Activated T-helper 9 cell treated with anti-CD3 and anti-CD28 coated beads, Interleukin-2, amount 50 U/mL, for 16 hours (primary cell): ENCODE results near the gene FAM107B.

ENCODE experiments used
- DNase-seq: peaks from one replicate; pipeline ENCODE4 v3.0.0-alpha.2; 2020; ENCODE audit warnings: low read depth

The FAM107B gene

DNA sequence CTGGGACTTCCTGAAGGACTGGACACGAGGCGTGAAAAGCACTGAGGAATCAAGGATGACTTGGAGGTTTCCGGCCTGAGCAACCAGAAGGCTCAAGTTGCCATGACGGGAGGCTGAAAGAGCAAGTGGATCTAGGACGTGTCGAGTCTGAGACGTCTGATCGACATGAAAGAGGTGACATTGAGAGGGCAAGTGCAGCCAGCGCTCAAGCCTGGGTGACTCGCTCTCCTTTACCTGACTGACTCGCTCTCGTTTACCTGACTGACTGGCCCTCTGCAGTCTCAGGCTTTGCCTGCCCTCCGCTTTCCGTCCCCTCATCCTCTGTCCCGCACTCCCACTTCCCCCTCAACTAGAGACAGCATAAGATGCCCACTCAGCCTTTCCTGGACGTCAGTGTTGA lies 241.4 kb downstream of the FAM107B start:
- DNase-seq = no peak

DNA sequence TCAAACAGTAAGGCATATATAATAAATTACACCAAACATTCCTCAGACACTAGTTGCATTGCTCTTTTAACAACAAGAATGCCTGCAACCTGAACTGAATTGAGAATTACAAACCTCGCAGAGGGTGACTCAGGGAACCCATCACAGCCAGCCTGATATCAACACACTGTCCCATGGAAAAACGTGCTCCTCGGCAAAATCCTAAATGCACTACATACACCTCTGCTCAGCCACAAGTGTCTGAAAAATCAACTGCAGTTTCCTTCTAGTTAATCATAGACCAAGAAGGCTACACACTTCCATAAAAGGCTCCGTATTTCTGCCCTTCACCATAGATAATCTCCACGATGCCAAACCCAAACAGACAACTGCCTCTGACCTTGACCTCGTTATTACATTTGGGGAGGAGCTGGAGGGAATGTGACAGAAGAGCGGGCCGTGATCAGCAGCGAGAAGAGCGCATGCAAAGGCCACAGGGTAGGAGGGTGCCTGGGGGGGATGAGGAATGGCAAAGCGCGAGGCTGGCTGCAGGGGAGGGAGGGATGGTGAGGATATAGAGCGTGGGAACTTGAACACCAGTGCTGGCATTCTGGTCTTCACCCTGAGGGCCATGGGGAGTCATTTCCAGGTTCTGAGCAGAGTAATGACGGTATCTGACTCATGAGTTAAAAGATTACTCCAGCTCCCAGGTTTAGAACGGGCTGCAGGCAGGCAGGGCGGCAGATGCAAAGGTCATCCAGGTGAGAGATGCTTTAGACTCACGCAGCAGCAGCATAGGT lies 242.0 kb downstream of the FAM107B start:
- no peak for DNase-seq

DNA sequence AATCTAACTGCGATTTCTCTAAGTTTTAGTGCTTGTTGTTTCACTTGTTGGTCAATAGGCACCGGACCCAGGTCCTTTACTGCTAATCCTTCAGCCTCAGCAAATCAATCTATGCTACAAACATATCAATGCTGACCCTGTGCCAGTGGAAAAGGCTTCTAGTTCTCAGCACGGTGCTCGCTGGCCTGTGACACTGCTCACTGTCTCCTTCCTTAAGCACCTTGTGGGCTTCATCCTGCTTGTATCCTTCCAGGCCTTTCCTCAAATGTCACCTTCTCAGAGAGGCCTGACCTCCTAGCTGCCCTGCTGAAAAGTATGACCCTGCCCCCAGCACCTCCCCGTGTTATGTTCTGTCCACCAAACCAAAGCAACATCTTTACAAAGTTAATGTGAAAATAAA lies 242.7 kb downstream of the FAM107B start:
- no peak for DNase-seq

DNA sequence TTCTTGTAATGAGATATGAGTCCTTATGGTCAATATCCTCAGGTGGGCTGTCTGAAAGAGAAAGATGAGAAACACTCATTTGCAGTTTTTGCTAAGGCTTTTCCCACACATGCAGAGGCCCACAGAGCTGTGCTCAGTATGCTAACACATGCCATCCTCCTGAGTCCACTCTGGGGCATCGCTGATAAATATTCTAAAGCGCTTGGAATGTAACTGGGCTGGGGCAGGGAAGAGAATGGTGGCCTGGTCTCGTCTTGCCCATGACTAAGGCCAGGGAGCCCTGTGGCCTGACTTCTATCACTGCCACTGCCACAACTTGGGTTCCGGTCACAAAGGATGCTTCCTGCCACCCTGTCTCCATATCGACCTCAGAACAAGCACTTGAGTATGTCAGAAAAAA lies 244.2 kb downstream of the FAM107B start:
- DNase-seq = no peak

DNA sequence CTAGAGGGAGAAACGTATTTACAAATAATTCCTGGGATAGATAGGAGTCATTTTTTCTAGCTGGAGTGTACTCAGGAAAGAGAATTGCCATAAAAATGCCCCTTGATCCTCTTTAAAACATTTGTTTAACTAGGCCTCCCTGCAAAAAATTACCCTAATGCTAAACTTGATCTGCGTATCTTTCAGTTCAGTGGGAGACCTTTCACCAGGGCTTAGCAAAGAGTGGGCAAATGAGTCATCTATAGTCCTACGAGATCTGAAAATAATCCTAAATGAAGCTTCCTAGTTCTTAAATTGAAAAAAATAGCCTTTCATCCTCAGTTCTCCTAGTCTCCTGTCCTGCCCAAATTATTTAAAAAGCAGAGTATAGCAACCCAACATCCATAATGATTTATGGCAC lies 245.3 kb downstream of the FAM107B start:
- no peak for DNase-seq

DNA sequence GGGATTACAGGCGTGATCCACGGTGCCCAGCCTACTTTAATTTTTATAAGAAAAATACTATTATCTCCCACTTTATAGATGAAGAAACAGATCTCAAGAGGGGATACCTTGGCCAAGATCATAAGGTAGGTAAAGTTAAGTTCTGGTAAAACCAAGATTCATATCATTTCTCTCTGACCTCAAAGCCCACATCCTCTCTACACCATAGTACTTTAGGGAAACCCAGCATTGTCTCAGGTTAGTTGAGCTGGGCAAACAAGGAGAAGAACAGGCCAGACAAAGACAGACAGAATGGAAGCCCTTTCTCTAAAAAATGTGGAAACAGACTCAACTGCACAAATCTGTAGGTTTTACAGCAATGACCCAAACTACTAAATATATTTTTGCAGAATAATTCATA lies 246.2 kb downstream of the FAM107B start:
- DNase-seq = no peak

DNA sequence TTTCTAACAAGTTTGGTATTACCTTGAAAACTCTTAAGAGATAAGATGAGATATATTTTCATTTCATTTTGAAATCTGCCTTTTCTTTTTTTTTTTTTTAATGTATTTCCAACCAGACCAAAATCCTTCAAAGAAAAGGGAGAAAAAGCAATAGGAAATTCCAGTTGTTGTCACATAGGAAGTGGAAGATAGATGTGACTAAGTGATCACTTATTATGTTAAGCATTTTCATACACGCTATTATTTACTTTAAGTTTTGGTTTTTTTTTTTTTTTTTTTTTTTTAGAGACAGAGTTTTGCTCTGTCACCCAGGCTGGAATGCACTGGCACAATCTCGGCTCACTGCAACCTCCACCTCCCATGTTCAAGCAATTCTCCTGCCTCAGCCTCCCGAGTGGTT lies 246.8 kb downstream of the FAM107B start:
- no peak for DNase-seq

DNA sequence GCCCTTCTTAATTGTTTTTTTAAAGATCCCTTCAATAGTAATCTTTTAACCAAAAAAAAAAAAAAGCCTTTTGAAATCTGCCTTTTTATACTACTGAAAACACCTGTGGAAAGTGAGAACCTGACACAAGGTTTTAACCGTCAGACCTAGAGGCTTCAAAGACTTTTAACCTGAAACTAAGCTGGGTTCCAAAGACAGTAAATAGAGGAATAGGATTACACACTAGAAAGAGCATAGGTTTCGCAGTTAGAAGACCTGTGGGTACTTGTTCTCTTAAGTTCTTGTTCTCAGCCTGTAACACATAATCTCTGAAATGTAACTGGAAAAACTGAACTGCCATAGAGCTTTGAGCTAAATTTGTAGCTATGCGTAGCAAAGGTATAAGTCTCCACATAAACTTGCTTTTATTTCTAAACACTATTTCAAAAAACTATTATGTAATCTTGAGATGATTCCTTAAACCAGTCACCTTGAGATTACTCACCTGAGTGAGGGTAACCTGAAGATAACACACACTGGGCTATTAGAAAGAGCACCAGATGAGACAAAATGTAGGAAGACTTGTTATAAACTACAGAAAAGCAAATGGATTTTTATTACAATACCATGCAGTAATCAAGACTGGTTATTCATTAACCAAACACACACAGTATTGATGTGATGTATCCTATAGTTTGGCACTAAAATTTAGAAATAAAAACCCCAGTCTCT lies 247.4 kb downstream of the FAM107B start:
- DNase-seq = no peak

DNA sequence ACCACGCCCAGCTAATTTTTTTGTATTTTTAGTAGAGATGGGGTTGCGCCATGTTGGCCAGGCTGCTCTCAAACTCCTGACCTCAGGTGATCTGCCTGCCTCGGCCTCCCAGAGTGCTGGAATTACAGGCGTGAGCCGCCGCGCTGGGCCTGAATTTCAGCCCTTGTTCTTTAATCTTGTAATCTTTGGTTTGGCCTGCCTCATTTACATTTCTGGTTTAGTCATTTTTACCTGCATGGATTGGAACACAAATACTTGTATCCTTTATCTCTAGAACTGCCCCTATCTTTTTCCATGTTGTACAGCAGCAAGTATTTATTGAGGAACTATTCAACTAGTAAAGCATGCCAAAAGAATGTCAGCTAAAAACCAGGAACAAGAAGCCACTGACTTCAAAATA lies 248.4 kb downstream of the FAM107B start:
- DNase-seq = no peak

DNA sequence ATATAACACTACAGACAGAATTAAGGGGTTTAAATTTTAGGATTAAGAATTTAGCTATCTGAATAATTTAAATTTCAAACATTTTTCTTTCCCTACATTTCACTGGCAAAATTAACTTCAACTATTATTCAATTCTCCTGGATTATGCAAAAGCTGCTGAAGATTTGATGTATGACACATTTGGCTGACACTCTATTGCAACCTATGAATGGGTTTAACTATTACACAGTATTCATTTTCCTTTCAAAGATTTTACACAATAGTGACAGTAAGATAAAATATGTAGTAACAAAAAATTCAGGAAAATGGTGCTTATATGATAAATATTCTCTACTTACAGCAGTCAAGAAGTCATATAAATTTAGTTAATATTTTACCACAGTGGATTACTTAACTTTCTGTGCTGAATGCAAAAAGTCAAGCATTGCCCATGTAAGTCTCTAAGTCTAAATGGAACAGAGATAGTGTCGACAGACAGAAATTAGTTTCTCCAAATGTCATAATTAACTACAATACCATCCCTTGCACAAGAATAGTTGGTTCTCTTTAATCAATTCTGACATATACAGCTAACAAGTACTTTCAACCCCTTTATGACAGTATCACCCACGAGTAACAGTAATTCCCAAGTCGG lies 249.9 kb downstream of the FAM107B start:
- no peak for DNase-seq

DNA sequence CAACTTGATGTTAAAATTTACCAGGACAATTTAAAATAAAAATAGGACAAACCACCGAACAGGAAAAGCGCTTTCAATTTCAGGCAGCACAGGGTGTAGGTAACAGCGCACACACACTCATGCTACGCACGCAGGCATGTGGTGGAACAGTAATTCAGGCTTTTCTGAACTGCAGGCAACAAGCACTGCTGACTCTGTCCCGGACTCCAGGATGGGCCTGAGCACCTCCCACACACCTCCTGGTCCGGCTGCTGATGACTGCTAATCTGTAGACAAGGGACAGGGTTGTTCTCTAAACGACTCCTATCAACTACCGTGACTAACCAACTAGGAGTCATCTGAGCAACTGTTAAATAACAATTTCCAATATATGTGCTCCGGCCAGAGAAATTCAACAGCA lies 251.4 kb downstream of the FAM107B start:
- no peak for DNase-seq

DNA sequence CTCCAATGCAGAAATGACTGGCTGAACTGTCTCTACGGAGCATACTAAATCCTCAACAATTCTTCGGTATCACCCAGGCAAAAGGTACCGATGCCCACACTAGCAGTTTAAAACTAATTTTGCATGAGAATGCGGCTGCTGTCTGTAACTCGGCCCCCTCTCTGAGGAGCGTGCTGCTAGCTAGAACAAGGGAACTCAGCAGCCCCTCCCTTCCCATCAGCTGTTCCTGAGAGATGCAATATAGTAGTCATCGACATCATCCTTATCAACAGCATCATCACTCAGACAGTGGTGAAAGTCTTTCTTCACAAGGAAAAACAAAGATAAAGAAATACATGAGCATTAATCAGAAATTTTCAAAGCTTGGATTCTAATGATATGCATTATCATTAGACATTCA lies 254.9 kb downstream of the FAM107B start:
- no peak for DNase-seq

DNA sequence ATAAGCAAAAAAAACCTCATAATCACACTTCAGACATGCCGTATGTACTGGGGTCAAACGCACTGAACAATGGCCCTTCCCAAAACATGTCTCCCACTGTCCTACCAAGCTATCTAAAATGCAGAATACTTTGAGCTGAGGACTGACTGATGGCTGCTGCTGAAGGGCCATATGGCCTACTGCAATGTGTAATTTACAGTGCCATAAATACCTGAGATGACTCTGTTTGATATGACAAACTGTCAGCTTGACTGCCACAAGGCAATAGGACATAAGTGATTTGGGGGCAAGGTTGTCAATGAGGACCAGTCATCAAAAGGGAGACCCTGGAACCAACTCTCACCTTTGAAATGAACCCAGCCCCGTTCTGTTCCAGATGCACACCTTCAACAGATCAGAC lies 256.5 kb downstream of the FAM107B start:
- DNase-seq = no peak

DNA sequence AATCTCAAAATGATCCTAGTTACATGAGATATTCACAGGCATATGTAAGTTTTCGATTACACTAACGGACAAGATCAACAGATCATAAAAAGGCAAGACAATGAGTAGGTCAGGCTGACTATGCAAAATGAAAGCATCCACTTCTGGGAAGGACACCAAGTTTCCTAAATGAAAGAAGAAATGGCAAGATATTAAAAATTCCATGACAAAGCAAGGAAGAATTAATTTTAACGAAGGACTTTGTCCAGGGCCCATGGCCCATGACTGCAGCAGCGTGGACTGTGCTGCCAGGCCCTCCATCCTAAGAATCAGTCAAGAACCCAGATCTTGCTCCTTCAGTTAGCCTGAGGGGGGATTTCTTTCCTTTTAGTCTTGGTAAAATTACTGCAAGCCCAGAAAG lies 261.6 kb downstream of the FAM107B start:
- no peak for DNase-seq

DNA sequence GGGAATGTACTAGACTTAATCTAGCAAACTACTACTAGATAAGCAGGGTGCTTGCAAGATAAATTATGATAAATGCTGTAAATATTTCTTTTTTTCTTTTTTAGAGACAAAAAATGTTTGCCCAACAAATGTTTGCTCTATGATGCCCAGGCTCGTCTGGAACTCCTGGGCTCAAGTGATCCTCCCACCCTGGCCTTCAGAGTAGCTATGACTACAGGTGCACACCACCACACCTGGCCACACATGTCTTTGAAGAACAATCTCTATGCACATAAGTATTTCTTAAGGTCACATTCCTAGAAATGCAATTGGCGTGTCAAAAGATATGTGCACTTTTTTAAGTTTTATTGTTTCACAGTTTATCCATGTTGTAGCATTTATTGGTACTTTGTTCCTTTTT lies 264.4 kb downstream of the FAM107B start:
- DNase-seq = no peak

DNA sequence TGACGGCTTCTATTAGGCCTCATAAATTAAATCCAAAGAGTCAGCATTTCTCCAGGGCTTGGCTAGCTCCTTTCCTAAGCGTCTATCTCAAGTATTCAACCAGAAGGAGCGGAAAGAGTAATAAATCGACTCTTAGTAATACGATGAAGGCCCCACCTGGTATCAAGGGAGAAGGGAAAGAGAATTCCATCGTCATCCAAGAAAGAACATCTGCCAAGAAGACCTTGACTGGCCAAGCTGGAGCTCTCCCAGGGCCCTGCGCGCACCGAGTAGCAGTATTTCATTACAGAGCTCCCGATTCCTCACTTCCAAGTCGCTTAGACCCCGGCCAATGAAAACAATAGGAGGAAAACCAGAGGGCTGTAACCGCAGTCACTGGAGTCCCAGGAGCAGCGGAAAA lies 266.0 kb downstream of the FAM107B start:
- no peak for DNase-seq

DNA sequence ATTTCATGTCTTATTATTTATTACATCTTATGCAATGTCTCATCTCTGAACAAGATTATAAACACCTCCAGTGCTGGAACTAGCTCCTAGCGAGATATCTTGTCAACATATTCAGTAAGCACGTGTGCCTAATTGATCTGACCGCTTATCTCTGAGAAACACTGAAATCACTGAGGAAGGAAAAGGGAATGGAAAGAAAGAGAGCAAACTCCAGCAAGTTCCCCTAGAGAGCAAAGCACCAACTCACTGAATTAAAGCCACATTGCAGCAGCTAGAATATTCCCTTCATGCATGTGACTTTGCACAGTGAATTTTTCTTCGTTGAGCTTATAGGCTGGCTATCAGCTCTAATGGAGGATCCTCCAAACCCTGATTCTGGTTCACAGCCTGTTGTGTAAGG lies 266.9 kb downstream of the FAM107B start:
- no peak for DNase-seq

DNA sequence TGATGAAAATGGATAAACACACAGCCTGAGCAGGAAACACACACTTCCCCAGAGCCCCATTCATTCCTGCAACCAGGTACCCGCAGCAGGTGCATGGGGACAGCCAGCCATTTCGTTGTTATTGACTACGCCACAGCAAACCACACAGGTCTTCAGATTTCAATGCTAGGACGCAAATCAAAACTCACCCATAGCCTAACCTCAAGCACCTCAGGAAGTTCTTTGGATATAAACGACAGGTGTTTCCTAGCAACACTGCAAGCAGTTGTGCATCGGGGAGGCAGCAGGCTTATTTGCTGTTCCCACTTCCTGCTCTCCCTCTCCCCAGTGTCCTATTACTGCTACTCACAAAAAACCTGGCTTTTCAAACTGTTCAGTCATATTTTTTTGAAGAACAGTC lies 267.5 kb downstream of the FAM107B start:
- no peak for DNase-seq

DNA sequence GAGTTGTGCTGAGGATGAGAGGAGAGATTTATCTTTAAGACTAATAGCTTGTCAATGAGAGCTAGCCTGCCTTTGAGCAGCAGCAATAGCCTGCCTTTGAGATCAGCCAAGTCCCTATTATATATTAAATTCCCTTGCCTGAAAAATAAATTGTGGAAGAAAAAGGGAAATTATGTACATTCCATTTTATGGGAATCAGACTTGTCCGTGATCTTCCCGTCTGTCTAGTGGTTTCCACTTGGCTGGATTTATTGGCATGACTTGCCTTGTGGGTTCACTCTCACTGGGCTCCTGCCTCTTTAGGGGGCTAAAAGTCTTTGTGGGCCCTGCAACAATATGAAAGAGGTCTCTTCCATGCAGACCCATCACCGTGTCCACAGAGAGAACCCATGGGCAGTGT lies 272.3 kb downstream of the FAM107B start:
- DNase-seq = no peak

DNA sequence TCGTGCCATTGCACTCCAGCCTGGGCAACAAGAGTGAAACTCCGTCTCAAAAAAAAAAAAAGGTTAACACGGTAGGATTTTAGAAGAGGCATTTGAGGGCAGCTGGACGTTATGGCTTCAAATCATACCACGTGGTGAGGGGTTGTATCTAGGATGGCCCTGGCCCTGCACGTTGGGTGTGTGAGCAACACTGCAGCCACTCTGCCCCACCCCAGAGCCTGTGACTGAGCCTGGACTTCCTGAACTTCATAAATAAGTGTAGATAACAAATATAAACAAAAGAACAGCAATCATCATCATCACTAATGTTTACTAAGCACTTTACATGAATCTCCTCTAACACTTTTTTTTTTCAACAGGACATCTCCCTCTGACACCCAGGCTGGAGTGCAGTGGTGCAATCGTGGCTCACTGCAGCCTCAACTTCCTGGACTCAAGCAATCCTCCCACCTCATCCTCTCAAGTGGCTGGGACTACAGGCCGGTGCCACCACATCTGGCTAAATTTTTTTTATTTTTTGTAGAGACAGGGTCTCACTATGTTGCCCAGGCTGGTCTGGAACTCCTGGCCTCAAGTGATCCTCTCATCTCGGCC lies 274.4 kb downstream of the FAM107B start:
- no peak for DNase-seq

DNA sequence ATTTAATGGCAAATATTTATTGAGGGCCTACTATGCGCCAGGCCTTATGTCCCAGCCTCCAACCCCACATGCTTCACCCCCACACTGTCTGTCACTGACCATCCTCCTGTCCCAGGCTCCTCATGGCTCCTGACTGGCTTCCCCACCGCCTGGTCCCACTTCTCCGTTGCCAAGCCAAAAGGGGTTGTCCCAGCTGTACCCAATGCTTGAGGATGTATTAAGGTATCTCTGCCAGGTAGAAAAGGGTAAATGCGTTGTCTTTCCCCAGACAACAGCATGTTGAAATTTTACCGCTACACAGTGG lies 275.1 kb downstream of the FAM107B start:
- no peak for DNase-seq

DNA sequence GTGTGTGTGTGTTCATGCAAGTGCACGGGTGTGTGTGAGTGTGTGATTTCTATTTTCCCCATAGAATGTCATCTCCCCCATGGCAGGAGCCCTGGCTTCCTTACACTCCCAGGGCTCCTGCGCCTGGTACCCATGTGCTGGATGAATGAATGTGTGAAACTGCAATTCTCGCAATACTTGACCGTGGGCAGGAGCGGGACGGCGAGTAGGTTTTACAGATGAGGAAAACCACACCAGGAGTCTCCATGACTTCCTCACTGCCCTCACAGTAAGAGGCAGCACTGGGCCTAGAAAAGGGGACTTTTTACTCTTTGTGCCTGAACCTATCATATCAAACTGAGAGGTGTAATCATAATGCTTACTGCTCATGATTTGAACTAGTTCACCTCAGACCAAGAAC lies 276.4 kb downstream of the FAM107B start:
- no peak for DNase-seq

DNA sequence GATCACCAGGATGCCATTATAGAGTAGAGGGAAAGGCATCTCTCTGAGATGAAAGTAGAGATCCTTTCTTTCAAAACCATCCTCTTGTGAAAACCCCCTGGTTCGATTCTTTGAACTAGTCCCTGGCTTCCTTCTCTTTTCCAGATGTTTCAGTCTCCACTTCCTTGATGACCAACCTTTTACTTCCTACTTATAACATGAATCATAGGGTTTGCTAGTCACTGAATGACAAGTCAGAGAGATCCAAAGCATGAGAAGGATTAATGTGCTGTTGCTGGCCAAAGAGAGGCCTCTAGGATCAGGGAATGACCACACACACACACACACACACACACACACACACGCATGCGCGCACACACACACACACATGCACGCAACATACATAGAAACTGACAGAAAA lies 282.9 kb downstream of the FAM107B start:
- no peak for DNase-seq
